Fibroblast of mammary gland (primary cell): ENCODE results near the gene SELENOI.

Experiments used
- DNase-seq: peaks from one replicate; pipeline ENCODE4 v3.0.0-alpha.2; 2010; ENCODE audit warnings: low read depth
- H3K4me3 ChIP-seq: 2 replicates; pipeline ENCODE4 v1.5.1; 2011; ENCODE audit warnings: low read depth, mild to moderate bottlenecking, low read length, moderate library complexity; ENCODE audit not compliant: control insufficient read depth
- TF ChIP-seq, protein P1 (sequence below): conservative IDR thresholded peaks from 2 replicates; pipeline ENCODE4 v1.5.1; 2011; ENCODE audit warnings: low read depth, low read length, inconsistent platforms; ENCODE audit not compliant: control insufficient read depth, insufficient read depth

Gene SELENOI

DNA sequence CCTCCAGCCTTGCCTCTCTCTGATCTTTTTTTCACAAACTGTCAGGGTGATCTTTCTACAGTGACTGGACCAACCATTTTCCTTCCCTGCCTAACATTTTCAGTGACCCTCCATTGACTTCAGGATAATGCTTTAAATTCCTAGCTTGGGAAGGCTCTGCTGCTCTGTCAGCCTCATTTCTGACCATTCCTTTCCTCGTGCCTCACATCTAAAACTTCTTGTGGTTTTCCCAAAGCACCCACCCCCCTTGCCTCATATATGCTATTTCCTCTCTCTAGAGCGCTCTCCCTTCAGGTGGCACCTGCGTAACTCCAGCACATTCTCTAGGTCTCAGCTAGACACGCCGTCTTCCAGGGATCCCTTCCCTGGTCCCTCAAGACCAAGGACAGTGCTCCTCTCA lies 93.0 kb downstream of the SELENOI start:
- H3K4me3 ChIP-seq: no peak overlapping the region
- DNase-seq: no peak
- TF ChIP-seq, protein P1, sequence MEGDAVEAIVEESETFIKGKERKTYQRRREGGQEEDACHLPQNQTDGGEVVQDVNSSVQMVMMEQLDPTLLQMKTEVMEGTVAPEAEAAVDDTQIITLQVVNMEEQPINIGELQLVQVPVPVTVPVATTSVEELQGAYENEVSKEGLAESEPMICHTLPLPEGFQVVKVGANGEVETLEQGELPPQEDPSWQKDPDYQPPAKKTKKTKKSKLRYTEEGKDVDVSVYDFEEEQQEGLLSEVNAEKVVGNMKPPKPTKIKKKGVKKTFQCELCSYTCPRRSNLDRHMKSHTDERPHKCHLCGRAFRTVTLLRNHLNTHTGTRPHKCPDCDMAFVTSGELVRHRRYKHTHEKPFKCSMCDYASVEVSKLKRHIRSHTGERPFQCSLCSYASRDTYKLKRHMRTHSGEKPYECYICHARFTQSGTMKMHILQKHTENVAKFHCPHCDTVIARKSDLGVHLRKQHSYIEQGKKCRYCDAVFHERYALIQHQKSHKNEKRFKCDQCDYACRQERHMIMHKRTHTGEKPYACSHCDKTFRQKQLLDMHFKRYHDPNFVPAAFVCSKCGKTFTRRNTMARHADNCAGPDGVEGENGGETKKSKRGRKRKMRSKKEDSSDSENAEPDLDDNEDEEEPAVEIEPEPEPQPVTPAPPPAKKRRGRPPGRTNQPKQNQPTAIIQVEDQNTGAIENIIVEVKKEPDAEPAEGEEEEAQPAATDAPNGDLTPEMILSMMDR: no peak

GRCh38 chr2:26442301-26442700 lies 96.4 kb downstream of the SELENOI start:
- DNase-seq: no peak
- TF ChIP-seq, protein P1: no peak

DNA sequence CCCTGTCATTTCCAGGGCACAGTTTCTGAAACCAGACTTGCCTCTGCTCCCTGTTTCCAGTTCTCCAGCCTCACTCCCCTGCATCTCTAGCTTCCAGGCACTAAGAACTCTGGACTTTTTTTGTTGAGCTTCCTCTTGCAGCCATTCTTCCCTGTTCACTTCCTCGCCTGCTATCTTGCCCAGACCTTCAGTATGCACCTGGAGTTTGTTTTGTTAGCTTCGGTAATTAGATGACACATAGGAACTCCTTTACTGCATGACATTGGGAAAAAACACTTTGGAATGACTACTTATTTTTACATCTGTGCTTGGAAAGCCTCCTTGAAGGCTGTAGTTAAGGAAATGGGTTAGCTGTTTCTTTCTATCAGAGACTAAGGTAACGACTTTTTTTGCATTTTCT lies 96.8 kb downstream of the SELENOI start:
- DNase-seq: no peak
- TF ChIP-seq, protein P1: no peak
- H3K4me3 ChIP-seq: no peak overlapping the region

More at GRCh38 chr2:26442301-26442700, 96.4 kb downstream of the SELENOI start:
- no peak overlapping the region for H3K4me3 ChIP-seq

GRCh38 chr2:26444236-26444635 lies 98.3 kb downstream of the SELENOI start:
- H3K4me3 ChIP-seq: no peak overlapping the region
- no peak for DNase-seq
- TF ChIP-seq, protein P1: no peak
